PC-9 (cell line): ENCODE measurements around the gene CACNA2D1.

Source experiments
- EZH2 ChIP-seq: fragments of 200-600 bp; sonication (generic); IDR thresholded peaks from 2 replicates; pipeline ENCODE4 v1.8.0; 2017; ENCODE audit warnings: antibody characterized with exemption, low read depth
- TF ChIP-seq, protein P1 (sequence below): fragments of 200-600 bp; sonication (generic); conservative IDR thresholded peaks from 2 replicates; pipeline ENCODE4 v1.6.1; 2017; ENCODE audit warnings: mixed run types, antibody characterized with exemption, mild to moderate bottlenecking, moderate library complexity

DNA sequence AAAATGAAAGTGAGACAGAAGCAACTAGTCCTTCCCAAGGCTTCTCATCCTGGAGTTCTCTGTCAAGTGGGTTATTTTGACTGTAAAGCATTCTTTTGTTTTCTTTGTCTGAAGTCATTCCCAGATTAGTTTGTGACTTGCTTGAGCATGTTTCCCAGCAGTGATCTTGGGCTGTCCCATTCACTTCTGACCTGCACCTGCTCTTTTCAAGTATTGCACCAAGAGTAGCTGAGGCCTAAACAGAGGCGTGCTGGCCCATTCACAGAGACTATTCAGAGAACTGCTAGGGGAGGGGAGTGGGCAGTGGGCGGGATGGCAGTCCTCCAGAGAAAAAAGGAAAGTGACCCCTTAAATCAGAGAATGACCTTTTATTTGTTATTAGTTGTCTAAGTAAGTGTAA lies 61.3 kb downstream of the CACNA2D1 start:
- TF ChIP-seq, protein P1, sequence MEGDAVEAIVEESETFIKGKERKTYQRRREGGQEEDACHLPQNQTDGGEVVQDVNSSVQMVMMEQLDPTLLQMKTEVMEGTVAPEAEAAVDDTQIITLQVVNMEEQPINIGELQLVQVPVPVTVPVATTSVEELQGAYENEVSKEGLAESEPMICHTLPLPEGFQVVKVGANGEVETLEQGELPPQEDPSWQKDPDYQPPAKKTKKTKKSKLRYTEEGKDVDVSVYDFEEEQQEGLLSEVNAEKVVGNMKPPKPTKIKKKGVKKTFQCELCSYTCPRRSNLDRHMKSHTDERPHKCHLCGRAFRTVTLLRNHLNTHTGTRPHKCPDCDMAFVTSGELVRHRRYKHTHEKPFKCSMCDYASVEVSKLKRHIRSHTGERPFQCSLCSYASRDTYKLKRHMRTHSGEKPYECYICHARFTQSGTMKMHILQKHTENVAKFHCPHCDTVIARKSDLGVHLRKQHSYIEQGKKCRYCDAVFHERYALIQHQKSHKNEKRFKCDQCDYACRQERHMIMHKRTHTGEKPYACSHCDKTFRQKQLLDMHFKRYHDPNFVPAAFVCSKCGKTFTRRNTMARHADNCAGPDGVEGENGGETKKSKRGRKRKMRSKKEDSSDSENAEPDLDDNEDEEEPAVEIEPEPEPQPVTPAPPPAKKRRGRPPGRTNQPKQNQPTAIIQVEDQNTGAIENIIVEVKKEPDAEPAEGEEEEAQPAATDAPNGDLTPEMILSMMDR: no peak
- TF ChIP-seq EZH2: no peak
